OCI-LY7 (cell line): Measurements from ENCODE around the gene G6PD. TPM values are rescaled to one million over a fixed set of nuclear protein-coding genes. Genes with fewer than 3 reads are reported as not detected.

Source experiments
- BruUV-seq: library from RNA; stranded (reverse); fragments of 400-500 nt; replicated peaks from 2 replicates; lab custom pipeline; 2021; lab: Mats Ljungman, UMichigan
- CTCF ChIA-PET: fragments of 300-600 bp; sonication (Branson Sonifier 250); formaldehyde crosslinking; loops from one replicate; lab custom pipeline; 2022; ENCODE audit warnings: antibody characterized with exemption; ENCODE audit not compliant: unreplicated experiment; lab: Charles Lee
- POLR2A ChIA-PET: fragments of 300-600 bp; sonication (Branson Sonifier 250); formaldehyde crosslinking; loops from one replicate; lab custom pipeline; 2022; ENCODE audit warnings: antibody characterized with exemption; lab: Charles Lee
- DNase-seq: peaks from one replicate; pipeline ENCODE4 v3.0.0-alpha.2; 2015; ENCODE audit warnings: low spot score
- H2AFZ ChIP-seq: fragments of 200-600 bp; sonication (generic), shearing (Covaris generic); 2 replicates; pipeline ENCODE4 v1.6.1; 2014; ENCODE audit warnings: mild to moderate bottlenecking, antibody characterized with exemption, low read length, moderate library complexity
- H3K27ac ChIP-seq: fragments of 200-600 bp; sonication (generic); 2 replicates; pipeline ENCODE4 v1.5.1; 2014; ENCODE audit warnings: mixed run types, low read depth, mild to moderate bottlenecking, moderate library complexity, low read length, inconsistent platforms; ENCODE audit not compliant: poor library complexity, severe bottlenecking
- H3K36me3 ChIP-seq: fragments of 200-600 bp; sonication (generic); 2 replicates; pipeline ENCODE4 v1.6.1; 2014; ENCODE audit warnings: mild to moderate bottlenecking, antibody characterized with exemption, low read length, moderate library complexity, mixed read lengths; ENCODE audit not compliant: insufficient read depth
- H3K4me1 ChIP-seq: fragments of 200-600 bp; sonication (generic); 2 replicates; pipeline ENCODE4 v1.5.1; 2014; ENCODE audit warnings: mild to moderate bottlenecking, low read length; ENCODE audit not compliant: insufficient read depth, poor library complexity, severe bottlenecking
- H3K4me2 ChIP-seq: fragments of 200-600 bp; sonication (generic); 2 replicates; pipeline ENCODE4 v1.6.1; 2014; ENCODE audit warnings: mild to moderate bottlenecking, low read length
- H3K4me3 ChIP-seq: fragments of 200-600 bp; sonication (generic); 2 replicates; pipeline ENCODE4 v1.5.1; 2014; ENCODE audit warnings: mild to moderate bottlenecking, low read depth, low read length; ENCODE audit not compliant: poor library complexity, severe bottlenecking
- H3K79me2 ChIP-seq: fragments of 200-600 bp; sonication (generic); 2 replicates; pipeline ENCODE4 v1.6.1; 2016; ENCODE audit warnings: low read depth, mild to moderate bottlenecking, low read length, moderate library complexity, mixed read lengths; ENCODE audit not compliant: insufficient read depth
- H3K9me2 ChIP-seq: fragments of 200-600 bp; sonication (generic); 2 replicates; pipeline ENCODE4 v1.6.1; 2016; ENCODE audit warnings: mild to moderate bottlenecking, low read length, mixed read lengths; ENCODE audit not compliant: insufficient read depth
- H3K9me3 ChIP-seq: fragments of 200-600 bp; sonication (generic); 2 replicates; pipeline ENCODE4 v1.6.1; 2014; ENCODE audit warnings: mild to moderate bottlenecking, mixed run types, low read length, mixed read lengths
- H4K20me1 ChIP-seq: fragments of 200-600 bp; sonication (generic); 2 replicates; pipeline ENCODE4 v1.6.1; 2014; ENCODE audit warnings: mild to moderate bottlenecking, antibody characterized with exemption, low read length, moderate library complexity, mixed read lengths; ENCODE audit not compliant: insufficient read depth
- EZH2phosphoT487 ChIP-seq: fragments of 200-600 bp; sonication (generic); IDR thresholded peaks from 2 replicates; pipeline ENCODE4 v1.6.1; 2018; ENCODE audit warnings: low read depth, borderline replicate concordance, mild to moderate bottlenecking, mixed run types, antibody characterized with exemption, low read length, moderate library complexity, mixed read lengths
- intact Hi-C: fragments of 100-400 bp; cut with micrococcal nuclease; formaldehyde crosslinking; loops from one replicate; pipeline ENCODE4 v1.10.0; 2022; ENCODE audit not compliant: unreplicated experiment
- small RNA-seq: library from RNA; depleted of rRNA; stranded (forward); fragments of <200 nt; gene quantifications from one replicate; pipeline ENCODE3, GENCODE V24; 2014
- total RNA-seq, 2 experiments: library from RNA; depleted of rRNA in 1 of 2; stranded (reverse); fragments of >200 nt in 1 of 2; shearing (Covaris generic) in 1 of 2; gene quantifications; 2 replicates each; pipeline ENCODE4 v1.2.3, GENCODE V29; 2014 to 2022
- TF ChIP-seq, protein P1 (sequence below): fragments of 200-600 bp; sonication (generic); conservative IDR thresholded peaks from 2 replicates; pipeline ENCODE4 v1.5.1; 2014; ENCODE audit warnings: mild to moderate bottlenecking, antibody characterized with exemption, low read length, moderate library complexity, mixed read lengths

G6PD gene
- total RNA-seq, 2 experiments from 2014 or later, result 21.6 to 40.9 TPM

DNA sequence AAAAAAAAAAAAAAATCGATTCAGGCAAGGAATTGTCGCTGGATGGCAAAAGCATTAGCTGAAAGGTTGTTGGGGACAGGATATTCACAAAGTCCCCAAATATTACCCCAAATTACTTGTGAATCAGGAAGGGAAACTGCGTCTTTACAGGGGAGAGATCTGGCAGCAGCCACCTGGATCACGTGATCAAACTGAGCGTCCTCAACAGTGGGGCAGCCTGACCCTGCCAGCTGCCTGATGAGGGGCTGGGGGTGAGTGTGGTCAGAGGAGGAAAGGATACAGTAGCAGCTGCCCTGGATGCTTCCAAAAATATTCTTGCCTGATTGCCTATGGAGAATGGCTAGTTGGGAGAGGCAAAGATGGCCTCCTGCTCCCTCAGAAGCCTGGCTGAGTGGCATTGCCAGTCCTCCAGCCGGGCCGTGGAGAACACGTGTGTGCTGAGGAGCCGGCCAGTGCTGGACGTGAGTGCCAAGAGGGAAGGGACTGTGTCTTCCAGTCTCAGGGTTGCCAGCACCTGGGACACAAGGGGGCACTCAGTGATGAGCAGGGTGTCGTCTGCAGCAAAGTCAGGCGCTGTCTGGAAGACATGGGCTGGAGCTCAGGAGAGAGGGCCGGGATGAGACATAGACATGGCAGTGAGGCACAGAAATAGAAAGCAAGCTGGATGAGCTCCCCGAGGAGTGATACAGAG lies 64.6 kb downstream of the G6PD start:
- H4K20me1 ChIP-seq, result no peaks in the 10 kb centered on the region
- peak overlapping the region; percentile 78; the same call in 1 of the 2 replicates for H2AFZ ChIP-seq
- peaks cover 72% of the 10 kb centered on the region for H3K4me1 ChIP-seq
- POLR2A ChIA-PET, result interaction anchor here (0.5 to 3.2 kb wide), 9 partner anchors 8 to 556 kb away, joined by 3 to 26 read pairs (median 3); partner anchors contain the start of genes ARHGAP4 and SLC10A3
- H3K4me2 ChIP-seq, result peak overlapping the region; percentile 53
- H3K79me2 ChIP-seq, result peaks cover 16% of the 10 kb centered on the region
- CTCF ChIA-PET, result no interaction called here
- peak; percentile 33 for DNase-seq
- H3K4me3 ChIP-seq, result peak overlapping the region; percentile 28
- no peaks in the 10 kb centered on the region for H3K9me3 ChIP-seq
- H3K27ac ChIP-seq, result peak overlapping the region; percentile 58
- no peaks in the 10 kb centered on the region for H3K9me2 ChIP-seq
- no TSS peak for BruUV-seq
- intact Hi-C loops, result loop anchor here (5.0 kb wide), 1 partner anchor 70 kb away; the partner anchor contains the start of gene TAFAZZIN
- H3K36me3 ChIP-seq, result peaks cover 23% of the 10 kb centered on the region
- no peak for TF ChIP-seq EZH2phosphoT487
- TF ChIP-seq, protein P1, sequence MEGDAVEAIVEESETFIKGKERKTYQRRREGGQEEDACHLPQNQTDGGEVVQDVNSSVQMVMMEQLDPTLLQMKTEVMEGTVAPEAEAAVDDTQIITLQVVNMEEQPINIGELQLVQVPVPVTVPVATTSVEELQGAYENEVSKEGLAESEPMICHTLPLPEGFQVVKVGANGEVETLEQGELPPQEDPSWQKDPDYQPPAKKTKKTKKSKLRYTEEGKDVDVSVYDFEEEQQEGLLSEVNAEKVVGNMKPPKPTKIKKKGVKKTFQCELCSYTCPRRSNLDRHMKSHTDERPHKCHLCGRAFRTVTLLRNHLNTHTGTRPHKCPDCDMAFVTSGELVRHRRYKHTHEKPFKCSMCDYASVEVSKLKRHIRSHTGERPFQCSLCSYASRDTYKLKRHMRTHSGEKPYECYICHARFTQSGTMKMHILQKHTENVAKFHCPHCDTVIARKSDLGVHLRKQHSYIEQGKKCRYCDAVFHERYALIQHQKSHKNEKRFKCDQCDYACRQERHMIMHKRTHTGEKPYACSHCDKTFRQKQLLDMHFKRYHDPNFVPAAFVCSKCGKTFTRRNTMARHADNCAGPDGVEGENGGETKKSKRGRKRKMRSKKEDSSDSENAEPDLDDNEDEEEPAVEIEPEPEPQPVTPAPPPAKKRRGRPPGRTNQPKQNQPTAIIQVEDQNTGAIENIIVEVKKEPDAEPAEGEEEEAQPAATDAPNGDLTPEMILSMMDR, result 0 out of 2 replicates have a peak, but pooled peaks have one; percentile 11

Small RNAs within 50 kb of the gene (small RNA-seq; reads per million reads assigned to genes)
- not detected for gene RN7SL697P

Other genes with a start within 250 kb of the G6PD start
- 78.8 and 91.2 TPM in 2 replicates for gene FLNA, start 172.2 kb downstream of the G6PD start, total RNA-seq (2014; rRNA removed; shearing (Covaris generic))
- 96.9 and 97.7 TPM in 2 replicates for gene FLNA, start 172.2 kb downstream of the G6PD start, total RNA-seq (2022)
- gene EMD, start 167.6 kb downstream of the G6PD start, total RNA-seq (2014; rRNA removed; shearing (Covaris generic)), result 25.3 and 35.4 TPM in 2 replicates
- gene EMD, start 167.6 kb downstream of the G6PD start, total RNA-seq (2022), result 64.1 and 64.6 TPM in 2 replicates
- 4,261 and 4,291 TPM in 2 replicates for gene RPL10, start 148.5 kb downstream of the G6PD start, total RNA-seq (2014; rRNA removed; shearing (Covaris generic))
- gene RPL10, start 148.5 kb downstream of the G6PD start, total RNA-seq (2022), result 2,447 and 2,466 TPM in 2 replicates
- gene DNASE1L1, start 137.6 kb downstream of the G6PD start, total RNA-seq (2014; rRNA removed; shearing (Covaris generic)), result 13.4 and 23.1 TPM in 2 replicates
- gene DNASE1L1, start 137.6 kb downstream of the G6PD start, total RNA-seq (2022), result 21.5 and 30.1 TPM in 2 replicates
- 74.2 and 94.5 TPM in 2 replicates for gene TAFAZZIN, start 135.3 kb downstream of the G6PD start, total RNA-seq (2014; rRNA removed; shearing (Covaris generic))
- gene TAFAZZIN, start 135.3 kb downstream of the G6PD start, total RNA-seq (2022), result 85.3 and 104 TPM in 2 replicates
- gene ATP6AP1, start 118.2 kb downstream of the G6PD start, total RNA-seq (2014; rRNA removed; shearing (Covaris generic)), result 22.2 and 26.4 TPM in 2 replicates
- 37.4 and 39.5 TPM in 2 replicates for gene ATP6AP1, start 118.2 kb downstream of the G6PD start, total RNA-seq (2022)
- 101 and 103 TPM in 2 replicates for gene GDI1, start 109.7 kb downstream of the G6PD start, total RNA-seq (2014; rRNA removed; shearing (Covaris generic))
- 76.6 and 93.6 TPM in 2 replicates for gene GDI1, start 109.7 kb downstream of the G6PD start, total RNA-seq (2022)
- 28.1 and 30.8 TPM in 2 replicates for gene FAM50A, start 102.7 kb downstream of the G6PD start, total RNA-seq (2014; rRNA removed; shearing (Covaris generic))
- 49.0 and 55.1 TPM in 2 replicates for gene FAM50A, start 102.7 kb downstream of the G6PD start, total RNA-seq (2022)
- 0.28 and 5.6 TPM in 2 replicates for gene PLXNA3, start 88.6 kb downstream of the G6PD start, total RNA-seq (2014; rRNA removed; shearing (Covaris generic))
- 5.2 and 8.0 TPM in 2 replicates for gene PLXNA3, start 88.6 kb downstream of the G6PD start, total RNA-seq (2022)
- gene LAGE3, start 67.6 kb downstream of the G6PD start, total RNA-seq (2014; rRNA removed; shearing (Covaris generic)), result 53.2 and 70.1 TPM in 2 replicates
- gene LAGE3, start 67.6 kb downstream of the G6PD start, total RNA-seq (2022), result 31.3 and 40.6 TPM in 2 replicates
- 76.0 and 89.9 TPM in 2 replicates for gene UBL4A, start 60.2 kb downstream of the G6PD start, total RNA-seq (2014; rRNA removed; shearing (Covaris generic))
- 49.4 and 49.7 TPM in 2 replicates for gene UBL4A, start 60.2 kb downstream of the G6PD start, total RNA-seq (2022)
- gene SLC10A3, start 56.2 kb downstream of the G6PD start, total RNA-seq (2014; rRNA removed; shearing (Covaris generic)), result 12.4 and 14.1 TPM in 2 replicates
- gene SLC10A3, start 56.2 kb downstream of the G6PD start, total RNA-seq (2022), result 12.7 and 15.6 TPM in 2 replicates
- 15.3 and 16.4 TPM in 2 replicates for gene FAM3A, start 30.6 kb downstream of the G6PD start, total RNA-seq (2014; rRNA removed; shearing (Covaris generic))
- 21.9 and 24.6 TPM in 2 replicates for gene FAM3A, start 30.6 kb downstream of the G6PD start, total RNA-seq (2022)
- 9.9 and 14.3 TPM in 2 replicates for gene IKBKG, start 774 bp upstream of the G6PD start, total RNA-seq (2014; rRNA removed; shearing (Covaris generic))
- 31.6 and 34.4 TPM in 2 replicates for gene IKBKG, start 774 bp upstream of the G6PD start, total RNA-seq (2022)
- gene CTAG1A, start 38.3 kb upstream of the G6PD start, total RNA-seq (2014; rRNA removed; shearing (Covaris generic)), result 0.36 TPM in 1 of 2 replicates, not detected in the other
- gene CTAG1A, start 38.3 kb upstream of the G6PD start, total RNA-seq (2022), result not detected in 2 replicates
- not detected in 2 replicates for gene CTAG1B, start 72.4 kb upstream of the G6PD start, total RNA-seq (2014; rRNA removed; shearing (Covaris generic))
- not detected in 2 replicates for gene CTAG1B, start 72.4 kb upstream of the G6PD start, total RNA-seq (2022)
- not detected in 2 replicates for gene CTAG2, start 106.7 kb upstream of the G6PD start, total RNA-seq (2014; rRNA removed; shearing (Covaris generic))
- not detected in 2 replicates for gene CTAG2, start 106.7 kb upstream of the G6PD start, total RNA-seq (2022)
- 0.09 TPM in 1 of 2 replicates, not detected in the other for gene GAB3, start 204.2 kb upstream of the G6PD start, total RNA-seq (2014; rRNA removed; shearing (Covaris generic))
- 0.38 and 0.53 TPM in 2 replicates for gene GAB3, start 204.2 kb upstream of the G6PD start, total RNA-seq (2022)
- 67.7 and 93.3 TPM in 2 replicates for gene DKC1, start 216.0 kb upstream of the G6PD start, total RNA-seq (2014; rRNA removed; shearing (Covaris generic))
- 134 and 138 TPM in 2 replicates for gene DKC1, start 216.0 kb upstream of the G6PD start, total RNA-seq (2022)